Activated CD8-positive, alpha-beta T cell treated with anti-CD3 and anti-CD28 coated beads, Interleukin-2, amount 10 ng/mL, durations not matched to agents 7 days and 5 days (primary cell): Measurements from ENCODE around the gene IRAK2. TPM values are rescaled to one million over a fixed set of nuclear protein-coding genes. Genes with fewer than 3 reads are reported as not detected.

Source experiments
- ATAC-seq: fragments of 150-1000 bp; cut with Tn5 transposase; one replicate; pipeline ENCODE4 v1.10.0; 2021; ENCODE audit warnings: moderate library complexity
- CTCF ChIA-PET: fragments of 350-600 bp; sonication (Branson Sonifier 250); formaldehyde crosslinking; loops from one replicate; lab custom pipeline; 2021; ENCODE audit warnings: antibody characterized with exemption; lab: Charles Lee
- POLR2A ChIA-PET: fragments of 350-600 bp; sonication (Branson Sonifier 250); formaldehyde crosslinking; loops from one replicate; lab custom pipeline; 2021; ENCODE audit warnings: antibody characterized with exemption; lab: Charles Lee
- DNase-seq: peaks from one replicate; pipeline ENCODE4 v3.0.0-alpha.2; 2020
- H3K27ac Mint-ChIP-seq: one replicate; pipeline ENCODE4 v1.8.0; 2021; ENCODE audit warnings: mild to moderate bottlenecking, mixed read lengths
- H3K27me3 Mint-ChIP-seq: one replicate; pipeline ENCODE4 v1.8.0; 2021; ENCODE audit warnings: low read depth, mixed read lengths
- H3K36me3 Mint-ChIP-seq: one replicate; pipeline ENCODE4 v1.8.0; 2021; ENCODE audit warnings: low read depth, mixed read lengths
- H3K4me1 Mint-ChIP-seq: one replicate; pipeline ENCODE4 v1.8.0; 2021; ENCODE audit warnings: low read depth, mixed read lengths
- H3K4me3 Mint-ChIP-seq: one replicate; pipeline ENCODE4 v1.8.0; 2021; ENCODE audit warnings: mild to moderate bottlenecking, mixed read lengths
- H3K9me3 Mint-ChIP-seq: one replicate; pipeline ENCODE4 v1.8.0; 2022; ENCODE audit warnings: mixed read lengths; ENCODE audit not compliant: insufficient read depth
- total RNA-seq, 2 experiments: library from RNA; stranded (reverse); gene quantifications; one replicate each; pipeline ENCODE4 v1.2.3, GENCODE V29; 2021

IRAK2 gene
- total RNA-seq, 2 experiments from 2014 or later = 1.3 to 1.4 TPM

DNA sequence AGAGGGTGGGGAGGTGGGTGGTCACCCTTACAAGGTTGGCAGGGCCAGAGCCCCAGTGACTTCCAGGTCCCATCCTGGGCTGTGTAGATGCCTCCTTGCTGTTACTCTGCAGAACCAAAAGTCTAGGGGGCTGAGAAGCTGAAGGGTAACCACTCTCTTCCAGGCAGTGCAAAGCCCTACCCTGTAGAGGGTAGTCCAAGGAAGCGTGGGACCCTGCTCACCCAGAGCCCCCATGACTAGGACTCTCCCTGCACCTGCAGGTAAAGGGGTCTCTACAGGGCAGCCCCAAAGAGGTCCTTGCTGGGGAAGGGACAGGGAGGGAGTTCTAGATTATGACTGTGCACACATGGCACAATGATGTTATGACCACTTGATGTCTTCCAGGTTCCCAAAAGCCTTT is 113.8 kb downstream of the IRAK2 start:
- no peaks in the 10 kb centered on the region for H3K9me3 Mint-ChIP-seq
- no peaks in the 10 kb centered on the region for H3K27me3 Mint-ChIP-seq
- no peak overlapping the region for H3K27ac Mint-ChIP-seq
- ChIA-PET POLR2A (no interaction called here), CTCF (no interaction called here)
- H3K4me3 Mint-ChIP-seq = no peak overlapping the region
- H3K4me1 Mint-ChIP-seq = peaks cover 26% of the 10 kb centered on the region
- ATAC-seq = no peak
- H3K36me3 Mint-ChIP-seq = peaks cover 61% of the 10 kb centered on the region
- DNase-seq = no peak

DNA sequence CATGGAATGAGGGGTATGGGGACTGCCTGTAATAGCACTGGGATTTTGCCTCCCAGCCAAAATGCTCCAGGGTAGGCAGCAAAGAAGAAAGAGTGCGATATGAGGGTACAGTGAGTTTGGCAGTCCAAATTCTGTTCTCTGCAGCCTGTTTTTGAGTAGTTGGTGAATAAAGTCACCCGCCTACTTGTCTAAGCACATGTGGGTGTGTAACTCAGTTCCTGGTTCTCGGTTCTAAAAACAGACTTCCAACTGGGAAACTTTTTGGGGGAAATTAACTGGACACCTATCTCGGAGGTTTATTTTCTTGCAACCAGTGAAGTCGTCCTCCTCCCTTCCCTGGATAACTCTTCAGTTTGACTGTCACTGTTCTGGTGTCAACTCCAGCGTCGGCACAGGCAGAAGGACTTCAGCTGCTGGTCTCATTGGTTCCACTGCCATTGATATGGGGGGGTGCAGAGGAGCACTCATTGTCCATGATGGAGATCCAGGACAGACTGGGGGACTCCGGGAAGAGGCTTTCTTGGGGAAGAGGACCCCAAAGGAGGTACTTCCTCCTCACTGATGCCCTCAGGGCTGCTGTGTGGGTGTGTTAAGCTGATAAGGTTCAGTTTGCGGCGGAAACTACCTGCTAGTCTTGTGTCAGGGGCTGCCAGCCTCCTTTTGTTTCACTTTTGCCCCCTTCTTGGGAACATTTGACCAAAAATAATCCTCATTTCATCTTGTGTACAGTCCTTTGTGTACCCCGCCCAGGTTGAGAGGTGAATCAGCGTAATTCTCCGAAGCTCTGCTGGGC is 114.9 kb downstream of the IRAK2 start:
- H3K4me3 Mint-ChIP-seq = no peak overlapping the region
- ChIA-PET POLR2A (no interaction called here), CTCF (interaction anchor here (0.7 to 1.9 kb wide), 2 partner anchors 9 to 16 kb away, joined by 3 to 8 read pairs; no protein-coding TSS in a partner anchor)
- DNase-seq (no peak), ATAC-seq (no peak)
- no peaks in the 10 kb centered on the region for H3K27me3 Mint-ChIP-seq
- peaks cover 58% of the 10 kb centered on the region for H3K36me3 Mint-ChIP-seq
- H3K9me3 Mint-ChIP-seq = no peaks in the 10 kb centered on the region
- H3K4me1 Mint-ChIP-seq = peaks cover 27% of the 10 kb centered on the region
- no peak overlapping the region for H3K27ac Mint-ChIP-seq

DNA sequence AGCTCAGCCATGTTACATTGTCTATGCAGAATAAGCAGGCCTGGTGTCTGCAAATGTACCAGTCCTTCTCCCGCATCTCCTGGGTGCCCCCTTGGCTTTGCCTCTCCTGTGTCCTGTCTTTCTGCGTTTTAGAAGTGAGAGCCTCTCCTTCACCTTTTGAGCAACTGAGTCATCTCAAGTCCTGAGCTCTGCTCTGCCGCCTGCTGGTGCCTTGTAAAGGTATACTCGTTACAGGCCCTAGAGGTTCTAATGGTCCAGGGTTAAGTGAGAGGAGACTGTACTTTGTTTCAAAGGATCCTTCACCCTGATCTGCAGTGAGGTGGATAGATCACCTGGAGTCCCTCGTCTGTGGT is 115.4 kb downstream of the IRAK2 start:
- H3K9me3 Mint-ChIP-seq = no peaks in the 10 kb centered on the region
- no peak overlapping the region for H3K4me3 Mint-ChIP-seq
- DNase-seq (no peak), ATAC-seq (no peak)
- H3K4me1 Mint-ChIP-seq = peaks cover 30% of the 10 kb centered on the region
- peaks cover 57% of the 10 kb centered on the region for H3K36me3 Mint-ChIP-seq
- ChIA-PET POLR2A (interaction anchor here (0.5 kb wide), 1 partner anchor 127 kb away, joined by 3 read pairs; no protein-coding TSS in a partner anchor), CTCF (interaction anchor here (0.7 to 1.9 kb wide), 2 partner anchors 9 to 17 kb away, joined by 3 to 8 read pairs; no protein-coding TSS in a partner anchor)
- H3K27me3 Mint-ChIP-seq = no peaks in the 10 kb centered on the region
- no peak overlapping the region for H3K27ac Mint-ChIP-seq

DNA sequence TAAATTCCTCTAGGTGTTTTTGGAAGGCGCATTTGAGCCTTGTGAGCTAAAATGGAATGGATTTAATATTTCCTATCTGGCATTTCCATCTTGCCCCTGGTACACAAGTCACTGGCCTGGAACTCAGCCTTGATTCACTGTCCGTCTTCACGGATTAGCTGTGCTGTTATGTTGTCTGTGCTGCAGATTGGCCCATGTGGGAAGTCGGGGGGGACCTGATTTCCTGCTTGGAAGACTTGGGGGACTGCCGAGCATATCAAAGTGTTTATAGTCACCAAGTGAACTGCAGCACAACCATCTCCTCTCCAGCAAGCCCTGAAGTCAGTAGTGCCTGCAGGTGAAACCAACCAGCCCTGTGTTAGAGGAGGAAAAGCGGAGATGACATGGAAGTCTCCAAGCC is 115.9 kb downstream of the IRAK2 start:
- ChIA-PET CTCF (interaction anchor here (1.9 kb wide), 1 partner anchor 17 kb away, joined by 8 read pairs; no protein-coding TSS in a partner anchor), POLR2A (interaction anchor here (0.5 kb wide), 1 partner anchor 127 kb away, joined by 3 read pairs; no protein-coding TSS in a partner anchor)
- H3K9me3 Mint-ChIP-seq = no peaks in the 10 kb centered on the region
- no peak for DNase-seq
- peaks cover 54% of the 10 kb centered on the region for H3K36me3 Mint-ChIP-seq
- ATAC-seq = no peak
- no peak overlapping the region for H3K27ac Mint-ChIP-seq
- peaks cover 30% of the 10 kb centered on the region for H3K4me1 Mint-ChIP-seq
- H3K27me3 Mint-ChIP-seq = no peaks in the 10 kb centered on the region
- H3K4me3 Mint-ChIP-seq = no peak overlapping the region

DNA sequence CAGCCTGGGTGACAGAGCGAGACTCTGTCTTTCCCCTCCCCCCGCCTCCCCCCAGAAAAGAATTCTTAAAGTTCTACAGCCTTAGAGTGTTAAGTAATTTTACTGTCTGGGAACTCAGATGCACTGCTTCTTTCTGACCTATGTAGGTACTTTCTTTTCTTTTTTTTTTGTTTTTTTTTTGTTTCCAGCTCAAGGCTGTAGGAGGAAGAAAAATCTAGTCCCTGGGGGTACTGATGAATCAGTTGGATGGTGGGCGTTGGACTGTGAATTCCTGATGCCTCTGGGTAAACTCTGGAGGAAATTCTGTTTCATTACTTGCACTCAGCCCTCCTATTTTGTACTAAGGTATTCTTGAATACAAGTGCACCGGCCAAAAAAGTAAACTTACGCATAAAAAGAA is 117.2 kb downstream of the IRAK2 start:
- ChIA-PET POLR2A (no interaction called here), CTCF (interaction anchor here (1.1 to 6.9 kb wide), 2 partner anchors 12 to 18 kb away, joined by 3 to 53 read pairs; no protein-coding TSS in a partner anchor)
- DNase-seq (no peak), ATAC-seq (no peak)
- Mint-ChIP-seq H3K4me3 (no peak overlapping the region), H3K27me3 (no peaks in the 10 kb centered on the region), H3K9me3 (no peaks in the 10 kb centered on the region), H3K36me3 (peaks cover 51% of the 10 kb centered on the region), H3K27ac (no peak overlapping the region), H3K4me1 (peaks cover 28% of the 10 kb centered on the region)

DNA sequence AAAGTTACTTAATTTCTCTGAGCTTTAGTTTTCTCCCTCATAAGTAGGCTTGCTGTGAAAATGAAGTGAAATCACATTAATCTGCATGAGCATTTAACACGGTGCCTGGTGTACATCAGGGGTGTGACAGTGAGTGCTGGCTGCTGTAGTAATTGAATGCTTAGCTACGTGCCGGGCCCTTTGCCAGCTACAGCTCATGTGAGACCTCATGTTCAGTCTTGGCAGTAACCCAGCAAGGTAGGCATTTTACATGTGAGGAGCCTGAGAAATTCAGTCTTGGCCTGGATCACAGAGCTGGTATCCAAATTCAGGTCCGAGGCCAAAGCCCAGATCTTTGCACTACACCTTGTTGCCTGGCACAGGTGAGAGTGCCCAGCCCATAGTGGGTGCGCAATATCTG is 118.9 kb downstream of the IRAK2 start:
- H3K27ac Mint-ChIP-seq = peak overlapping the region; percentile 2
- peaks cover 15% of the 10 kb centered on the region for H3K4me1 Mint-ChIP-seq
- no peak for DNase-seq
- no peaks in the 10 kb centered on the region for H3K9me3 Mint-ChIP-seq
- no peaks in the 10 kb centered on the region for H3K27me3 Mint-ChIP-seq
- CTCF ChIA-PET = interaction anchor here (0.6 to 6.9 kb wide), 6 partner anchors 10 to 351 kb away, joined by 3 to 53 read pairs (median 4); no protein-coding TSS in a partner anchor
- H3K36me3 Mint-ChIP-seq = peaks cover 50% of the 10 kb centered on the region
- no peak overlapping the region for H3K4me3 Mint-ChIP-seq
- ATAC-seq = no peak
- POLR2A ChIA-PET = interaction anchor here (1.1 kb wide), 2 partner anchors 142 to 297 kb away, joined by 3 to 4 read pairs; partner anchors contain the start of genes EMC3 and VHL

DNA sequence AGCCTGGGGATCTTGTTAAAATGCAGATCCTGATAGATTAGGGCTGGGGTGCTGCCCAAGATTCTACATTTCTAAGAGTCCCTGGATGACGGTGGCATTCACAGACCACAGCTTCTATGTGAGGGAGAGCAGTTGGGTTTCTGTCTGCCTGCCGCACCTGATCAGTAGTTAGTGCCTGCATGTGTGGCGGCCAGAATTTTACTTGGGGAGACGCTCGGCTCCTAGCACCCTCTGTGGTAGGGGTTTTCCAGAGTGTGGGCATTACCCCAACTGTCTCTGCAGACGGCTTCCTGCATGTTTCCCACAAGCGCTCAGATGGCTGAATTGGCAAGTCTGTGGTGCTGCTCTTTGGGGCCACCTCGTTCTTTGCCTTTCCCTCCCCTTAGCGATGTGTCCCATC is 119.8 kb downstream of the IRAK2 start:
- peak overlapping the region; percentile 47 for H3K27ac Mint-ChIP-seq
- peaks cover 15% of the 10 kb centered on the region for H3K4me1 Mint-ChIP-seq
- H3K9me3 Mint-ChIP-seq = no peaks in the 10 kb centered on the region
- ATAC-seq (peak; percentile 21), DNase-seq (no peak)
- H3K36me3 Mint-ChIP-seq = peaks cover 50% of the 10 kb centered on the region
- no peak overlapping the region for H3K4me3 Mint-ChIP-seq
- no peaks in the 10 kb centered on the region for H3K27me3 Mint-ChIP-seq
- ChIA-PET POLR2A (interaction anchor here (0.5 to 1.1 kb wide), 2 partner anchors 133 to 143 kb away, joined by 3 to 4 read pairs; partner anchors contain the start of gene VHL), CTCF (interaction anchor here (1.3 to 6.9 kb wide), 3 partner anchors 14 to 302 kb away, joined by 4 to 53 read pairs (median 18); no protein-coding TSS in a partner anchor)

DNA sequence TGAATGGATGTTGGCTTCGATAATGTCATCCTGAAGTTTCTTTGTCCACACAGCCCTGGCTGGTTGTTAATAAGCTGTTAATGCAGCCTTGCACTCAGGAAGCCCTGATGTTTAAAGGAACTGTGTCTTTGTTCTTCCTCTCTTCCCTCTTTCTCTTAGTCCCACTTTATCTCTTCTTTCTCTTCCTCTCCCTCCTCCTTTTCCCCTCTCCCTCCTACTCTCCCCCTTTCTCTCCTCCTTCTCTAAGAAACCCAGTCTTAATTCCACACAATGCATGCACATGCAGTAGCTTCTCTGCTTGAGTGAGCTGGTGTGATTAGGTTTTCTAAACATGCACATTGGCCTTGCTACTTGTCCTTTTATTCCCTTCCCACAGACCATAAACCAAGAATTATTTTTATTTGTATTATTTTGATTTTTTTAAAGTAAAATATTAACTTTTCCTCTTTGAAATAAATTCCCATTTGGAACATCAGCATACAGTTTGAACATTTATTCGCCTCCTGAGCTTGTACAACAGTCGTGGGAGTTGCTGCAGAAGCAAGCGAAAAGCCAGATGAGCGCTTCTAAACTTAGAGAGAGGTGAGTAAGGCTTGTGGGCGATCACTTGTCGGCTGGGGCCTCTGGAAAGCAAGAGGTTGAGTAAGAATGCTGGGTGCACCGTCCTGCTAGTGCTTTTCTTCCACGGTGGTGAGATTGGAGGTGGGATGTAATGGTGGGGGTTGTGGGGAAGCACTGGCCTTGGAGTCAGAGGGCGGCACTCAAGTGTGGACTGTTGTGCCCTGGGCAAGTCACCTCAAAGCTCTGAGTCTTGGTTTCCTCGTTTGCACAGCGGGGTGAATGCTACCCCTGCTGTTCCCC is 120.8 kb downstream of the IRAK2 start:
- no peaks in the 10 kb centered on the region for H3K27me3 Mint-ChIP-seq
- no peak for ATAC-seq
- ChIA-PET POLR2A (interaction anchor here (0.5 to 2.4 kb wide), 4 partner anchors 9 to 507 kb away, joined by 3 to 8 read pairs (median 4); partner anchors contain the start of gene SEC13), CTCF (interaction anchor here (0.5 to 6.9 kb wide), 11 partner anchors 15 to 353 kb away, joined by 3 to 53 read pairs (median 4); partner anchors contain the start of gene SEC13)
- peaks cover 15% of the 10 kb centered on the region for H3K4me1 Mint-ChIP-seq
- no peaks in the 10 kb centered on the region for H3K9me3 Mint-ChIP-seq
- no peak for DNase-seq
- H3K4me3 Mint-ChIP-seq = no peak overlapping the region
- peak overlapping the region; percentile 21 for H3K27ac Mint-ChIP-seq
- peaks cover 41% of the 10 kb centered on the region for H3K36me3 Mint-ChIP-seq

DNA sequence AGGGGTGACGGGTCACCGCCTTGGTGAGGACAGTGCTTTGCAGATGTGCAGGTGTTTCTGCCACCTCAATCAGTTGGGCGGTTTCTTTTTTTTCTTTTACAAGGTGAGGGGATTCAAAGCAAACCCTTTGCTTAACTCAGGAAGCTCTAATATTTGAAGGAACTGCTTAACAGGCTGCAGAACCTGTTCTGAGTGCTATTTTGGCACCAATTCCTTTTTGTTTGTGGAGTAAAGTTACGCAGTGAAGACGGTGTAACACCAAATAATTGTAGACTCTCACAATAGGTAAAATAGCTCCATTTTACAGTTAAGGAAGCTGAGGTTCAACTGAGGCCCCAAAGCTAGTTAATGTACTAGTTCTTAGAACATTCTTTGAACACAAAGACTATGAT is 121.4 kb downstream of the IRAK2 start:
- ChIA-PET POLR2A (interaction anchor here (0.6 to 2.4 kb wide), 5 partner anchors 10 to 508 kb away, joined by 3 to 8 read pairs (median 3); partner anchors contain the start of gene SEC13), CTCF (interaction anchor here (0.5 to 6.9 kb wide), 14 partner anchors 15 to 353 kb away, joined by 3 to 53 read pairs (median 3); partner anchors contain the start of gene SEC13)
- H3K27ac Mint-ChIP-seq = no peak overlapping the region
- H3K36me3 Mint-ChIP-seq = peaks cover 35% of the 10 kb centered on the region
- DNase-seq (no peak), ATAC-seq (no peak)
- no peaks in the 10 kb centered on the region for H3K9me3 Mint-ChIP-seq
- no peak overlapping the region for H3K4me3 Mint-ChIP-seq
- no peaks in the 10 kb centered on the region for H3K27me3 Mint-ChIP-seq
- peaks cover 15% of the 10 kb centered on the region for H3K4me1 Mint-ChIP-seq

DNA sequence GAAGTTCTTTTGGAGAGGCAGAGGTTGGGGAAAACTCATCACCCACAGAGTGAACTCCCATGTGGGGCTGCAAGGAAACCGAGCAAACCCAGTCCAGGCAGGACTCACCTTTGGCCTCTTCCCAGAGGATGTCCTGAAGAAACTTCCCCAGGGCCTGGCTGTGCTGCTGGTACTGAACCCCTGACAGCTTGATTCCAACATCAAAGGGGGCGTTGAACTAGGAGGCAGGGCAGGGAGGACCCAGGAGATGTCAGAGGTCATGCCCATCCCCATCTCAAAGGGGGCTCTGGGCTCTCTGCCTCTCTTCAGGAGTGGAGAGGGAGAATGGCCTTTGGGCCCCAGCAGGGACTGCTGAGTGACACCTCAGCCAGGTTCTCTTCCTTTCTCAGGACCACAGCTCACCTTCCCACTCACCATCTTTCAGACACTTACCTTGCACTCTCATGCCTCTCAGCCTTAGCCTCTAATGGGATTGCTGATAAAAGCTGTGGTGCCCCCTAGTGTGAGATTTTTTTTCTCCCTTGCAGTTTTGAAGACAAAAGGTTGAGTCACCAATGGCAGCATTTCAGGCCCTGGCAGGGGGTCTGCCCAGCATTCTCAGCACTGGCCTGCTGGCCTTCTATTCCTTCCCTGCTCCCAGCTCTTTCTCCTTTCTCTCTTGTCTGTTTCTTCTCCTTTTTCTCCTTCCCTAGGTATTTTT is 122.0 kb downstream of the IRAK2 start:
- Mint-ChIP-seq H3K27ac (peak overlapping the region; percentile 4), H3K36me3 (peaks cover 37% of the 10 kb centered on the region), H3K4me3 (no peak overlapping the region), H3K4me1 (peaks cover 20% of the 10 kb centered on the region), H3K27me3 (no peaks in the 10 kb centered on the region), H3K9me3 (no peaks in the 10 kb centered on the region)
- CTCF ChIA-PET = interaction anchor here (0.9 to 6.9 kb wide), 12 partner anchors 16 to 354 kb away, joined by 3 to 53 read pairs (median 3); partner anchors contain the start of gene SEC13
- peak; percentile 61 for ATAC-seq
- POLR2A ChIA-PET = interaction anchor here (0.8 to 2.4 kb wide), 4 partner anchors 10 to 192 kb away, joined by 3 to 8 read pairs (median 3); partner anchors contain the start of gene SEC13
- DNase-seq = peak; percentile 62
